ENCODE measurements around the gene SENP7.

GRCh38 chr3:101518421-101518871 is 5.4 kb upstream of the SENP7 start:
- no peak for TF ChIP-seq CTCF (IDR thresholded peaks at IDR 0.05)
- no peak for TF ChIP-seq POLR2AphosphoS5 (IDR thresholded peaks at IDR 0.05; ENCODE audit: insufficient read depth in 1 of 2, low read depth in 1 of 2)

Data from vagina (tissue), 2 donors.